ENCODE data around the gene TNFRSF12A. TPM values are rescaled to one million over a fixed set of nuclear protein-coding genes. Genes with fewer than 3 reads are reported as not detected.
A peak's percentile ranks its signal among the peaks of the same experiment; 100 is the strongest.

TNFRSF12A gene
- total RNA-seq, 1 experiment from 2014 or later: 171 TPM

GRCh38 chr16:3032624-3033023 lies 12.5 kb downstream of the TNFRSF12A start:
- no peaks in the 10 kb centered on the region; the same call in 1 of the 2 replicates for H3K36me3 ChIP-seq (replicated peaks; ENCODE audit: control insufficient read depth, insufficient read depth, low read length)
- H3K4me3 ChIP-seq (ENCODE audit: insufficient read depth, low read depth, low read length): no peak overlapping the region
- peaks cover 40% of the 10 kb centered on the region for H3K27me3 ChIP-seq (ENCODE audit: control insufficient read depth, insufficient read depth, low read length)
- no peak for DNase-seq

DNA sequence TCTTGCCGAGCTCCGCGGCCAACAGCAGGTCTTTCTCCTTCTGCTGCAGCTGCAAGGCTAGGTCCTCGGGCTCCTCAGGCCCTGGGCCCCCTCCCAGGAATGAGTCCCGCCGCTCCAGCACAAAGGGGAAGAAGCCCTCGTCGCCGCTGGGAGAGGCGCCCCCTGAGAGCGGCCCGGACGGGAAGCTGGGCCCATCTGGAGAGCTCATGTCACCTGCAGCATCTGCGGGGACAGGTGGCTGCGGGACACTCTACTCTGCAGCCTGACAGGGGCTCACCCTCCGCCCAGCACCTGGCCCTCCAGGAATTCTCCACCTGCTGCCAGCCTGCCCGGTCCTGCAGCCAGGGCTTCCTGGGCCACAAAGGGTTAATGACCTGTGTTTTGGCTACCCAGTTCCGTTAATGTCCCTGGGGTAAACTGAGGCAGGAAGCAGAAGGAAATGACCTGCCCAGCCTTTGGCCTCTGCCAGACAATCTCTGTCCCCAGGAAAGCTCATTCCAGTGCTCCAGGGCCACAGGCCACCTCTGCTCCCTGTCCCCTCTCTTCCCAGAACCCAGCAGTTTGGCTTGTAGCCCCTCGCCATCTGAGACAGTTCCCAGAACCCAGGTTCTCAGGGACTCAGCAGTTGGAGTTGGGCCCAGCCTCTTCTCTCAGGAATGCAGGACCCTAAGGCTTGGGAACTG lies 15.3 kb downstream of the TNFRSF12A start:
- DNase-seq: peak; percentile 61
- H3K36me3 ChIP-seq (replicated peaks; ENCODE audit: control insufficient read depth, insufficient read depth, low read length): no peaks in the 10 kb centered on the region; the same call in 1 of the 2 replicates
- peaks cover 29% of the 10 kb centered on the region for H3K27me3 ChIP-seq (ENCODE audit: control insufficient read depth, insufficient read depth, low read length)
- H3K4me3 ChIP-seq (ENCODE audit: insufficient read depth, low read depth, low read length): peak overlapping the region; percentile 55; the same call in 1 of the 2 replicates

DNA sequence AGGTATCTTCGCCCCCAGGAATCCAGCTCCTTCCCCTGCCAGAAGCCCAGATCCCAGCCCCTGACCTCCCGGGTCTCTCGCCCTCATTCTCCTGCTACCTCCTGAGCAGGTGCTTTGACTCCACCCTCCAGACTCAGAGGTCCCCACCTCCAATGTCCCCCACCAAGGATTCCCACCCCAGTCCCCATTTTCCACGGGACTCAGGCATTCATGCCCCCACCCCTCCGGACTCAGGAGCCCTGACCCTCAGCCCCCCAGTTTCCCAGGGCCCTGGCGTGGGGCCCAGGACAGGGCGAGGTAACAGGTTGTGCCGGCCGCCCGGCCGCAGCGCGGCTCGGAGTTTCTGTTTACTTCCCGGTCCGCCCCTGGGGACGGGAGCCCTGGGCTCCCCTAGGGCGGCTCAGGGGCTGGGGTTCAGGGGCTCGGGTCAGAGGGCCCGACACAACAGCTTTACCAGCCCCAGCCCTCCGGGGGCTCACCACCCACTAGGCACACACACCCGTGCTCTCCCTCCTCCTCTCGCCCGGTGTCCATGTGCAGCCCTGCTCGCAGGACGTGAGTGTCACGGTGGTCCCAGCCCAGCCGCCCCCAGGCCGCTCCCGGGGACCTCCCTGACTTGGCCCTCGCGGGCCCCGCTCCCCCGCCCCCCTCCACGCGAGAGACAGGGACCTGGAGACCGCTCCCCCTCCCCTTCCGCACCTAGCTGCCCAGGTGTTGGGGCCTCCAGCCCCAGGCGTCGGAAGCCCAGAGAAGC lies 16.0 kb downstream of the TNFRSF12A start:
- peaks cover 27% of the 10 kb centered on the region for H3K27me3 ChIP-seq (ENCODE audit: control insufficient read depth, insufficient read depth, low read length)
- peak overlapping the region; percentile 55 for H3K4me3 ChIP-seq (ENCODE audit: insufficient read depth, low read depth, low read length)
- peak; percentile 87 for DNase-seq
- H3K36me3 ChIP-seq (replicated peaks; ENCODE audit: control insufficient read depth, insufficient read depth, low read length): no peaks in the 10 kb centered on the region; the same call in 1 of the 2 replicates

DNA sequence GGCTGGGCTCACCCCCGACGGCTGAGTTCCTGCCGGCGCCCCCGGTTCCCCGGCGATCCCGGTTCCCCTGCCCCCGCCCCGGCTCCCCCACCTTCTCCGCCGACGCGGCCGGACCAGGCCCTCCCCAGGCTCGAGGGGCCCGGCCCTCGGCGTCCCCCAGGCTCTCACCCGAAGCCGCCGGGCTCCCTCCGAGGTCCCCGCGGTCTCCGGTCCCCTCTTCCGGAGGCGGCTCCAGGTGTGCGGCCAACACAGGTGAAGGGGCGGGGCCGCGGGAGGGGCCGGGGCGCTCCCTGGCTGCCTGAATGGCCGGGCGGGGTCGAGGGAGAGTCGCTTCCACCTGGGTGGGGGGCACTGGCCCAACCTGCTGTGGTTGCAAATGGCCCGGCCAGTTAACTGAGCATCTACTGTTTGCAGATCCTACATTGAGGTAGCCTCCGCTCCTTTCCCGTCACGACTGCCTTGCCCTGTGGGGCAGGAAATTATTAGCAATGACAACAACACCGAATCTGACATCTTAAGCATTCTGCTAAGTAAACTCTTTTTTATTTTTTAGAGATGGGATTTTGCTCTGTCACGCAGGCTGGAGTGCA lies 16.7 kb downstream of the TNFRSF12A start, which contains the start of gene BICDL2:
Gene BICDL2 (minus strand): TSS at position 219 of the 590 bp plus-strand sequence. CDS start 1,448 bp downstream, outside the sequence.
- DNase-seq: peak; percentile 96
- Histone ChIP-seq H3K36me3 (replicated peaks; ENCODE audit: control insufficient read depth, insufficient read depth, low read length) (no peaks in the 10 kb centered on the region; the same call in 1 of the 2 replicates), H3K27me3 (ENCODE audit: control insufficient read depth, insufficient read depth, low read length) (peaks cover 27% of the 10 kb centered on the region), H3K4me3 (ENCODE audit: insufficient read depth, low read depth, low read length) (peak within 1 kb of the TSS; percentile 55)

- H3K36me3 ChIP-seq (replicated peaks; ENCODE audit: control insufficient read depth, insufficient read depth, low read length): no peaks in the 10 kb centered on the region; the same call in 1 of the 2 replicates
- DNase-seq: peak; percentile 87
- H3K4me3 ChIP-seq (ENCODE audit: insufficient read depth, low read depth, low read length): no peak overlapping the region
- peaks cover 27% of the 10 kb centered on the region for H3K27me3 ChIP-seq (ENCODE audit: control insufficient read depth, insufficient read depth, low read length)
Observed at GRCh38 chr16:3038256-3038655, 18.1 kb downstream of the TNFRSF12A start.

- Histone ChIP-seq H3K4me3 (ENCODE audit: insufficient read depth, low read depth, low read length) (no peak overlapping the region), H3K27me3 (ENCODE audit: control insufficient read depth, insufficient read depth, low read length) (peaks cover 27% of the 10 kb centered on the region), H3K36me3 (replicated peaks; ENCODE audit: control insufficient read depth, insufficient read depth, low read length) (no peaks in the 10 kb centered on the region; the same call in 1 of the 2 replicates)
- peak; percentile 45 for DNase-seq
Observed at GRCh38 chr16:3038896-3039295, 18.7 kb downstream of the TNFRSF12A start.

GRCh38 chr16:3042376-3042775 lies 22.2 kb downstream of the TNFRSF12A start:
- Histone ChIP-seq H3K4me3 (ENCODE audit: insufficient read depth, low read depth, low read length) (no peak overlapping the region), H3K36me3 (replicated peaks; ENCODE audit: control insufficient read depth, insufficient read depth, low read length) (no peaks in the 10 kb centered on the region), H3K27me3 (ENCODE audit: control insufficient read depth, insufficient read depth, low read length) (peaks cover 17% of the 10 kb centered on the region)
- DNase-seq: no peak

DNA sequence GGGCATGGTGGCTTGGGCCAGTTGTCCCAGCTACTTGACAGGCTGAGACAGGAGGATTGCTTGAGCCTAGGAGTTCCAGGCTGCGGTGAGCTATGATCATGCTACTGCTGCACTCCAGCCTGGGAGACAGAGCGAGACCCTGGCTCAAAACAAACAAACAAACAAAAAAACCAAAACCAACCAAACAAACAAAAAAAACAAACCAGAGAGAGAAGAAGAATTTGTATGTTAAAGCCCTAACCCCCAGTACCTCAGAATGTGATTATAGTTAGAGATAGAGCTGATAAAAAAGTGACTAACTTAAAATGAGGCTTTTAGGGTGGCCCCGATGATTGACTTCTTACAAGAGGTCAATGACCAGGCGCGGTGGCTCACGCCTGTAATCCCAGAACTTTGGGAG lies 24.5 kb downstream of the TNFRSF12A start:
- H3K36me3 ChIP-seq (replicated peaks; ENCODE audit: control insufficient read depth, insufficient read depth, low read length): 0 out of 2 replicates have a peak, but pooled peaks cover 1% of the 10 kb centered on the region
- peaks cover 15% of the 10 kb centered on the region for H3K27me3 ChIP-seq (ENCODE audit: control insufficient read depth, insufficient read depth, low read length)
- no peak for DNase-seq
- H3K4me3 ChIP-seq (ENCODE audit: insufficient read depth, low read depth, low read length): no peak overlapping the region

DNA sequence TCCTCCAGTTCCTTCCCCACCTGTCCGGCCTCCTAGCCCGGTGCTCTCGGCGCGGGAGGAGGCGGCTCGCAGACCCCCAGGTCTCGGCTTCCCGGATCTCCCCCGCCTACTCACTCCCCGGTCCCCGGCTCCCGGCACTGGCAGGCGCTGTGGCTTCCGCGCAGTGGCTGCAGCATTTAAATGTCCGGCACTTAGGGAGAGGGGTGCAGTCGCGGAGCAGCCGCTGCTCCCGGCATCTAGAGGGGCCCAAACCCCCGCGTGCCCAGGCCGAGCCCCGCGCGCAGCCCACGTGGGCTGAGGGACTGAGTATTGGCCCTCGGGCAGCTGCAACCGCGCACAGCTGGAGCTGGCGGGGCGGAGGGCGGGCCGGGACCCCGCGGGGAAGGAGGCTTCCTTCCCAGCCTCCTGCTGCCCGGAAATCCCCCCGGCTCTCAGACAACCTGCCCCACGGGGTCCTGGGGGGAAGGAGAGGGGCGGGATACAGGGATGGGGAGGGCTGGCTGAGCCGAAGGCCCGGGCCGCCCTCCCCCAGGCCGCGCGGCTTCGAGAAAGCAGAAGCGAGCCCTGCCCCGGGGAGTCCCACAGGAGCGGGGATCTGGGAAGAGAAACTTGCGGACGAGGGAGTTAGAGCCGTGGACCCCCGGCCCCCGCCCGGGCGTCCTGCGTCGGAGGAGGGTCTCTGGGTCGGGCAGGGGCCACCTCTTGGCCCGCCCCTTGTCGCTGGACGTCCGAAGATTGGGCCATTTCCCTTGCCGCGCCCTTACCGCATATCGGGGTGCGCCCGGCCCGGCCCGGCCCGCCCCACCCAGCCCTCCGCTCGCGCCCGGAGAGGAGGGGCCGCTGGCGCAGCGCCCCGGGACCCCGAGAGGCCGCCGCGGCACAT lies 25.8 kb downstream of the TNFRSF12A start, which contains the start of gene MMP25:
Gene MMP25 (plus strand): TSS at position 804 of the 883 bp plus-strand sequence. CDS start 357 bp downstream, outside the sequence.
- DNase-seq: peak; percentile 95
- Histone ChIP-seq H3K36me3 (replicated peaks; ENCODE audit: control insufficient read depth, insufficient read depth, low read length) (0 out of 2 replicates have a peak, but pooled peaks cover 1% of the 10 kb centered on the region), H3K4me3 (ENCODE audit: insufficient read depth, low read depth, low read length) (peak within 1 kb of the TSS; percentile 78), H3K27me3 (ENCODE audit: control insufficient read depth, insufficient read depth, low read length) (peaks cover 15% of the 10 kb centered on the region)

DNA sequence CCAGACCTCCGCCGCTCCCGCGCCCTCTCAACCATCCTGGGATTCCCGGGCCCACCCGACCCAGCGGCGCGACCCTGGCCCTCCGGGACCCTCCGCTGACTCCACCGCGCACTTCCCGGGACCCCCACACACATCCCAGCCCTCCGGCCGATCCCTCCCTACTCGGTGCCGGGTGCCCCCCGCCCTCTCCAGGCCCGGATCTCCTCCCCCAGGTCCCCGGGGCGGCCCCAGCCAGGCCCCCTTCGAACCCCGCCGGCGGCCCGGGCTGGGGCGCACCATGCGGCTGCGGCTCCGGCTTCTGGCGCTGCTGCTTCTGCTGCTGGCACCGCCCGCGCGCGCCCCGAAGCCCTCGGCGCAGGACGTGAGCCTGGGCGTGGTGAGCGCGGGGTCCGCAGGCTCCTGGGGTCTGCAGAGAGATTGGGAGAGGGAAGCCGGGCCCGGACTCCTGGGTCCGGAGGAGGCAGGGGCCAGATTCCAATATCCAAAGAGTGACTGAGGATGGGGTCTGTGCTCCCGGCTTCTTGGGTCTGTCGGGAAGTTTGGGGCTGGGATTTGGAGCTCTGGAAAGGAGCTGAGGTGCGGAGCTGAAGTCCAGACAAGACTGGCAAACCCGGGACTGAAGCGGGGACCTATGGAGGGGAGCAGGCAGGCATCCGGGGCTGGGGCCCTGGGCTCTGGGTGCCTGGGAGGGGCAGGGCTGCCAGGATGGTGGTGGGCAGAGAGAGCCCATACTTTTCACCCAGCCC lies 26.6 kb downstream of the TNFRSF12A start:
- H3K27me3 ChIP-seq (ENCODE audit: control insufficient read depth, insufficient read depth, low read length): peaks cover 15% of the 10 kb centered on the region
- DNase-seq: peak; percentile 92
- H3K4me3 ChIP-seq (ENCODE audit: insufficient read depth, low read depth, low read length): peak overlapping the region; percentile 78
- 0 out of 2 replicates have a peak, but pooled peaks cover 3% of the 10 kb centered on the region for H3K36me3 ChIP-seq (replicated peaks; ENCODE audit: control insufficient read depth, insufficient read depth, low read length)

DNA sequence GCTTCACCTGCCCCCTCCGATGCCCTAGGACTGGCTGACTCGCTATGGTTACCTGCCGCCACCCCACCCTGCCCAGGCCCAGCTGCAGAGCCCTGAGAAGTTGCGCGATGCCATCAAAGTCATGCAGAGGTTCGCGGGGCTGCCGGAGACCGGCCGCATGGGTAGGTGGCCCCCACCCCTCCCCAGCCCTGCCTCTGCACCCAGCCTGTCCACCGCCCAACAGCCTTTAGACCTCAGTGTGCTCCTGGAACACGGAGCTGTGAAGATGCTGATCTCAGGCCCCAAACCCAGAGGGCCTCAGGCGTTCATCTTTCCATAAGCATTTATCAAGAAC lies 27.2 kb downstream of the TNFRSF12A start:
- peak overlapping the region; percentile 78 for H3K4me3 ChIP-seq (ENCODE audit: insufficient read depth, low read depth, low read length)

GRCh38 chr16:3049921-3050481 lies 29.8 kb downstream of the TNFRSF12A start:
- H3K27me3 ChIP-seq (ENCODE audit: control insufficient read depth, insufficient read depth, low read length): peaks cover 15% of the 10 kb centered on the region
- DNase-seq: no peak
- H3K4me3 ChIP-seq (ENCODE audit: insufficient read depth, low read depth, low read length): no peak overlapping the region
- H3K36me3 ChIP-seq (replicated peaks; ENCODE audit: control insufficient read depth, insufficient read depth, low read length): 0 out of 2 replicates have a peak, but pooled peaks cover 3% of the 10 kb centered on the region

More for the DNA sequence above, 27.2 kb downstream of the TNFRSF12A start:
- Histone ChIP-seq H3K27me3 (ENCODE audit: control insufficient read depth, insufficient read depth, low read length) (peaks cover 15% of the 10 kb centered on the region), H3K36me3 (replicated peaks; ENCODE audit: control insufficient read depth, insufficient read depth, low read length) (0 out of 2 replicates have a peak, but pooled peaks cover 3% of the 10 kb centered on the region)
- DNase-seq: peak; percentile 88

DNA sequence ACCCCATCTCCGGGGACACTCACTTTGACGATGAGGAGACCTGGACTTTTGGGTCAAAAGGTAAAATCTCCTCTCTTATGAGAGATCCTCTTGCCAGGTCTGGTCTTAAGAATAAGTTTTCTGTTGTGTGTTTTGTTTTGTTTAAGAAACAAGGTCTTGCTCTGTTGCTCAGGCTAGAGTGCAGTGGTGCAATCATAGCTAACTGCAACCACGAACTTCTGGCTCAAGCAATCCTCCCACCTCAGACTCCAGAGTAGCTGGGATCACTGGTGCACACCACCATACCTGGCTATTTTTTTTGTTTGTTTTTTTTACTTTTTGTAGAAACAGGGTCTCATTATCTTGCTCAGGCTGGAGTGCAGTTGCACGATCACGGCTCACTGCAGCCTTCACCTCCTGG lies 30.3 kb downstream of the TNFRSF12A start:
- DNase-seq: no peak
- H3K27me3 ChIP-seq (ENCODE audit: control insufficient read depth, insufficient read depth, low read length): peaks cover 15% of the 10 kb centered on the region
- 0 out of 2 replicates have a peak, but pooled peaks cover 3% of the 10 kb centered on the region for H3K36me3 ChIP-seq (replicated peaks; ENCODE audit: control insufficient read depth, insufficient read depth, low read length)
- H3K4me3 ChIP-seq (ENCODE audit: insufficient read depth, low read depth, low read length): no peak overlapping the region

Measured in H7 (cell line).